Left forelimb (tissue), 1 donor: ENCODE results near the gene ERMARD.

Source experiments
- DNase-seq: peaks from one replicate; pipeline ENCODE4 v3.0.0-alpha.2; 2018; ENCODE audit warnings: low spot score

The ERMARD gene

GRCh38 chr6:169825558-169826225 lies 74.3 kb downstream of the ERMARD start:
- no peak for DNase-seq

GRCh38 chr6:169826697-169827096 lies 75.3 kb downstream of the ERMARD start:
- DNase-seq = no peak

- no peak for DNase-seq
Measured at GRCh38 chr6:169827290-169827717, 75.9 kb downstream of the ERMARD start.

- DNase-seq = no peak
Measured at GRCh38 chr6:169828176-169828575, 76.8 kb downstream of the ERMARD start.

GRCh38 chr6:169829786-169830185 lies 78.4 kb downstream of the ERMARD start:
- DNase-seq = no peak

- DNase-seq = no peak
Measured at GRCh38 chr6:169830876-169831275, 79.5 kb downstream of the ERMARD start.
